NCI-H2081 (cell line): ENCODE measurements around the gene ARMH4.
A peak's percentile ranks its signal among the peaks of the same experiment; 100 is the strongest.

ENCODE experiments used
- DNase-seq, 2 experiments: peaks; one replicate each; lab custom pipeline; 2025; lab: John Stamatoyannopoulos, UW

Gene ARMH4

DNA sequence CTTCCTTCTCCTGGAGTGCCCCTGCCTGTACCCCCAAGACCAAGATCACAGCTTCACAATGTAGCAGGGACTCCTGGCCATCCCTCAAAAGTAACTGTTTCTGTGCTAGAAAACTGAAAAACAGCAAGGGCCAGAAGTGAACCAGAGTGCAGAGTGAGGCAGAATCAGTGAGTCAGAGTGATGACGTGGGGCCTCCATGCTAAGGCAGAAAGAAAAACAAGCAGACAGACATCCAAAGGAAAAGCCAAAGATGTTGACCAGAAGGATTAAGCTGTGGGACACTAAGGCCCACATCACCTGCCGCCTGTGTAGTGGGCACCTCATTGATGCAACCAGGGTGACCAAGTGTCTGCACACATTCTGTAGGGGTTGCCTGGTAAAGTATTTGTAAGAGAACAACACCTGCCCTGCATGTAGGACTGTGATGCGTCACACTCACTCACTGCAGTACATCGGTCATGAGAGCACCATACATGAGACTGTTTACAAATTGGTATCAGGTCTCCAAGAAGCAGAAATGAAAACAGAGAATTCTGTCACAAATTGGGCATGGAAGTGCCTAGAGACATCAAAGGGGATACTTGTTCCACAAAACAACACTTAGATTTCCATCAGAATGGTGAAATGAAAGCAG lies 51.2 kb downstream of the ARMH4 start:
- DNase-seq = no peak

DNA sequence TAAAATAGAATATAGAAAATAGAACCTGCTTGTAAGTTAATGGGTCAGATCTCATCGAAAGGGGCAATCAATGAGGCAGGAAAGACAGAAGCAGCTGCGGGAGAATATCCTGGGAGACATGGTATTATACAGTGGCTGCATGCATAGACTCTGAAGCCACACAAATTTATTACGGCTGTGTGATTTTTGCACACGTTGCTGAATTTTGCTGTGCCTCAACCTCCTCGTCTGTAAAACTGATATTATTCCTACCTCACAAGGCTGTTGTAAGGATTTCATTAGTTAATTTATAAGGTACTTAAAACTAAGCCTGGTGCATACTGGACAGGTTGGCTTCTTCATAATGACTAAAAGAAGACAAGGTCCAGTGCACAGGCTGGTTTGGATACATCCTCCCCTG lies 52.3 kb downstream of the ARMH4 start:
- no peak for DNase-seq

DNA sequence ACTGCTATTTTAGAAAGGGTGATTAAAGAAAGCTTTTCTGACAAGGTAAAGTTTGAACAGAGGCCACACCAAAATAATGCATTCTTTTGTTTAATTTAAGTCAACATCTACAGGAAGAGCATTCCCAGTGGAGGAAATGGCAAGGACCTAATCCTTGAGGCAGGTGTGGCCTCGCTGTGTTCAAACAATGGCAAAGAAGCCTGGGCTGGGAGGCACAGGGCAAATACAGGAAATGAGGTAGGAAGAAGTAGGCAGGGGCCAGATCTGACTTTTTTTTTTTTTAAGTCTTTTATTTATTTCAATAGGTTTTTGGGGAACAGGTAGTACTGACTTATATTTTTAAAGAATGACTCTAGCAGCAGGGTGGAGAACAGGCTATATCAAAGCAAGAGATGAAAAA lies 53.5 kb downstream of the ARMH4 start:
- peak; percentile 42 to 68 for DNase-seq

DNA sequence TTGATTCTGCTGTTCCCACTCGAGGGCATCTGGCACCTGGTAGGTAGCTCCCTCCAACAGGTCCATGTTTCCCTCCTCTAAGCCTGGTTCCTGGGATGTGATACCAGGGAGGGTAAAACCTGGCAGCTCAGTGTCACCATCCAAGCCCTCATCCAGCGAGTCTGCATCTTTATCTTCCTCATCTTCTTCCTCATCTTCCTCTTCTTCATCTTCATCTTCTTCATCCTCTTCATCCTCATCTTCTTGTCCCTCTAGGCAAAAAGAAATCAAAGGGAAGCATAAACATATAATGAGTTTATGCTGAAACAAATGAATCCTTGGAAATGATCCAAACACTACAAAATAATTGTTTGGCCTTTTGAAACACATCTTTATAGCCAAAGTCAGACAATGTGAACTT lies 55.3 kb downstream of the ARMH4 start:
- DNase-seq = no peak

DNA sequence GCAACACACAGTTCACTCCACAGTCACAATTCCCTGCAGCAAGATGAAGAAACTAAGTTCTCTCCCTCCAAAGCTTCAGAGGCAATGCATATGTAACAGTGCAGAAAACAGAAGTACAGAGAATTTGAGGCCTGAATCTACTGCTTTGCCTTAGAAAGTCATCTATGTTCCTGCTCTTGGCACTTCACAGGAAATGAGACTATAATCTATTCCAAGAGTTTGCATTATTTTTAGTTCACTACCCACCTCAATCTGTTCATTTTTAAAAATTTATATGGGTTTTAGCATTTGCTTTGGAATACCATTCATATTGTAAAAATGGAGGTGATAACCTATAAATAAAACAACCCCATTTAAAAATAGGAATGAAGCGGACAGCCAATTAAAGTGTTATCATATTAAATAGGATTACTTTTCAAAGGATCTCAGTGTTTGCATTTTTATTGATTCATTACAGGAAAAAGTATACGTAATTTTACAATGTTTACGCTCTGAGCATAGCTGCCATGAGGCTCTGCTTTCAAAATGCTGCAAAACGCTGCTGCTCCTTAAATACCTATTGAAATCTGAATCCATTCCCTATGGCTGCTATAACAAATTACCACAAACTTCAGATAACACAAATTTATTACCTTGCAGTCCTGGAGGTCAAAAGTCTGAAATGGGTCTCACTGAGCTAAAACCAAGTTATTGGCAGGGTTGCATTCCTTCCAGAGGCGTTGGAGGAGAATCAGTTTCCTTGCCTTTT lies 60.0 kb downstream of the ARMH4 start:
- DNase-seq = no peak

DNA sequence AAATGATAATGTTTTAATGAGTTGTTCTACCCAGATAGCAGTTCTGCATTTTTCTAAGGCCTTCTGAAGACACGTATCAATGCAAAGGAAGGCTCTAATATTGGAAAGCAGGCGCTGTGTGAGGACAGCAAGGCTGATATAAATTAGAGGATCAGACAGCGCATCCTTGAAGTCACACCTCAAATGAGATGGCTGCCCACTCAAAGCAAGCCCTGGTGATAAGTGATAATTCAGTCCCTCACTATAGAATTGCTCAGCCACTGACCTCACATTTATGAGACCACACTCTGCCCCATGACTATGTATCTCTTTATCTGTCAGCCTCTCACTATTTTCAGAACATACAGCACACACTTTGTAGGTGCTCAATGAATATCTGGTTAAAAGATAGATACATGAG lies 62.4 kb downstream of the ARMH4 start:
- no peak for DNase-seq

DNA sequence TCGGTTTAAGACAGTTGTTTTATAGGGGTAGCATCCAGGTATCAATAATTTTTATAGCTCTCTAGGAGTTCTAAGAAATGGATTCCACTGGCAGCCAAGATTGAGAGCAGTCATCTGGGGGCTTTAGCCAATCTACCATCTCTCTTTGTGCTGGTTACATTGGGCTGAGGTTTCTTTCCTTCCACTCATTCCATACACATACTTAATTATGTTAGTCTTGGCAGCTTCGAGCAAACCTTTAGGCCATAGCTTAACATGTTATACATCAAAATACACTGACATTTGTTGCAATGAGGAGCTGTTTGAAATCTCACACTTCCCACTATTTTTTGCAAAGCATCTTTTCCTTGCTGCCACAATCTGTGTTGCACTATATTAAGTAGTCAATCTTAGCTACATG lies 63.1 kb downstream of the ARMH4 start:
- DNase-seq = no peak

DNA sequence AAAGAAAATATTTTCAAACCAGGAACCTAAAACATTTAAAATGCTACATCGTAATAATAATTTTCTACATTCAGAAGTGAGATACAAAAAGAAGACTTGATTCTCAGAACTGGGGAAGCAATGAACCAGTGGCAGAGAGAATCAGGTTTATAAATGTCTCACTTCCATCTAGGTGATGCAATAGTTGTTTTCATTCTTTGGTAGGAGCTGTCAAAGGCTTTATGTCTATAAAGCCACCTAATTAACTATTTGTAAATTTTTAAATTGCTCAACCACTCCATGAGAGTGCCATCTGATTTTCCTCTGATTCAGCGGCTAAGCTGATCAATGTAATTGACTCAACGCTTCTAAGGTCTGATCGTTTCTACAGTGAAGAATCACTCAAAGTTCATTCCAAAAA lies 66.1 kb downstream of the ARMH4 start:
- DNase-seq = no peak

DNA sequence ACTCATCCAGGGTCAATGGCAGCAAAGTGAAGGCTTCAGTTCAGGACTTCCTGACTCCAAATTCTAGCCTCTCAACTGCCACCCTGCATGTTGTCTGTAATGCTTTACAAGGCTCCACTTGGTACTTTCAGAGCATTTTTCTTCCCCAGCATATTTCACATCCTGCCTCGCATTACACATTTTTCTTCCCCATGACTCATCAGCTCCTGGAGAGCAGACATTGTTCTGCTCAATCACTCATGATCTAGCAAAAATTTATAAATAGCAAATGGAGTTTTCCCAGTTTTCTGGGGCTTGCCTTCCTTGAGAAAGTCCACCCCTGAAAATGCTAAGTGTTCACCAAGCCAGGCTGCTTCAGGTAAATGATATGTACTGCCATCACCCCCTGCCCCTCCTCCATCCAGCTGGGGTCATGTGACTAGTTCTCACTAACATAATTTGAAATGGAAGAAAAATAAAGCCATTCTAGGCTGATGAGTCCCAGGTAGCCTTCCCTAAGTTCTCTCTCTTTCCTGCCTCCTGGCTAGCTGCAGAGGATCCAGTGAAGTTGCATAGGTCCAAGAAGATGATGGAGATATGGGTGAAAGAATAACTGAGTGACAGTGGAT lies 69.4 kb downstream of the ARMH4 start:
- no peak for DNase-seq

DNA sequence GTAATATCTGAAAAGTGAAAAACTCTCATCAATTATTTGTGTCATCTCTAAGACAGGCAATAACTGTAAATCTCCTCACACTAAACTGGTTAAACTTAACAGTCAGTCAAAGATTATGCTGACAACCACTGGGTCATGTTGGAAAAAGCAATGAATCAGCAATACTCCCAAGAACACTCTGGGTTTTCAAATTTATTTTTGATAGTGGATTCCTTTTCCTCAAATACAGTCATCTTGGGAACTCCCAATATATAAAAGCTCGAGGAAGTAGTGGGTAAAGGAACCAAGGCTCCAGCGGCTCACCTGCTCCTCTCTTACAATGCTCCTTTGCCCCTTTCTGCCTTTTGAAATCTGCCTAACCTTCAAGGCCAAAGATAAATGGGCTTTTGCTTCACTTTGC lies 70.0 kb downstream of the ARMH4 start:
- no peak for DNase-seq

DNA sequence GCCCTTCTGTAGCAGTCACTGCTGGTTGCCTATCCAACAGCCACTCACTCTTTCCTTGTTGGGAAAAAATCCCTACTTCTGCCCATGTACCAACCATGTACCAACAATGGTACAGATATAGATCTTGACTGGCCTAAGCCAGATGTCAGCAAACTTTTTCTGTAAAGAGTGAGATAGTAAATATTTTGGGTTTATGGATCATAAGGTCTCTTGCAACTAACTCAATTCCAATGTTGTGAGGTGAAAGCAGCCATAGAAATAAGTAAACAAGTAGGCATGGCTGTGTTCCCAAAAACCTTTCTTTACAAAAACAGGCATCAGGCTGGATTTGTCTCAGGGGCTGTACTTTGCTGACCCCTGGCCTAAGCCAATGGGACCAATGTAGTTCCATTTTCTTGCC lies 73.5 kb downstream of the ARMH4 start:
- no peak for DNase-seq

DNA sequence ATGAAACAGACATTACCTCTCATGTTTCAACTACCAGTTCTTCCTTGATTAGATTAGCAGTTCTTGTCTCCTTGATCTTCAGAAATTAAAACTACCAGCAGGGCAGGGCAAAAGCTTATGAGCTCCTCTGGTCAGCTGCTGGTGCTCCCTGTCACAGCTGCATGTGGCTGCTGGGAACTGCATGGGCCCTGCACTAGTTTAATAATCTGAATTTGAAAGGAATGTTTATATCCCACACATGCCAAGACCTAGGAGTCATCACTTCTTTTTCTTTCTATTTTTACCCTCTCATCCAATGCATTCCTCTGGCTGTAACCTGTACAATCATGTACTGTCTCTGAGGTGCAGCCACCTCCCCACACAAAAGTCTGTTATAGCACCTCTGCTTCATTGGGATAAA lies 73.9 kb downstream of the ARMH4 start:
- no peak for DNase-seq

DNA sequence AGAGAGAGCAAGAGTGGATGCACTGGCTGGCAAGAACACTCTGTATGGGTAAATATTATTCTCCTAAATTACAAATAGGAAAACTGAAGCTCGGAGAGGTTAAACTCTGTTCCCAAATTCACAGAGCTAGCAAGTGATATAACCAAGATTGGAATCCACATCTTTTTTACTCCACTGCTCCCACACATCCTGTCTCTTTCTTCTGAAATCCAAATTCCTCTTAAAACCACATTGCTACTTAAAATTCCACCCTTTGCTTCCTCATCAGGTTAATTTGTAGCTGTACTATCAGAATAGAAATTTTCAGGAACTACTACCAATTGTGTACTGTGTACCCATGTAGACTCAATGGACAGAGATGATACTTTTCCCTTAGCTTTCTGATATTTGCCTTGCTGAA lies 74.4 kb downstream of the ARMH4 start:
- DNase-seq = no peak

DNA sequence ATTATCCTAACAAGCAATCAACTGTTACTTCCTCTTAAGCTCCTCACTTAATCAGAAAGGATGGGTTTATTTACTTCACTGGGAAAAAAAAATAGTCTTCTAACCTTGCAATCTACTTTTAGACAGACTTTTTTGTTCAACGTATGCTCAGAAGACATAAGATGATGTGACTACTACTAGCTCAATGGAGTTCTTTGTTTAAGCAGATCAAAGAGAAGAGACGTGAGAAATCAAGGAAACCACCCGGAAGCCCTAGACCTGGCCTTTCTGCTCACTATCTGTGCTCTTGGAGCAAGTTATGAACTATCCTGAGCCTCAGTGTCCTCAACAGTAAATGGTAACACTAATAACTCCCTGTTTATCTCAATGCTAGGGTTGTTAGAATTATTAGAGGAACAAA lies 78.5 kb downstream of the ARMH4 start:
- DNase-seq = no peak

DNA sequence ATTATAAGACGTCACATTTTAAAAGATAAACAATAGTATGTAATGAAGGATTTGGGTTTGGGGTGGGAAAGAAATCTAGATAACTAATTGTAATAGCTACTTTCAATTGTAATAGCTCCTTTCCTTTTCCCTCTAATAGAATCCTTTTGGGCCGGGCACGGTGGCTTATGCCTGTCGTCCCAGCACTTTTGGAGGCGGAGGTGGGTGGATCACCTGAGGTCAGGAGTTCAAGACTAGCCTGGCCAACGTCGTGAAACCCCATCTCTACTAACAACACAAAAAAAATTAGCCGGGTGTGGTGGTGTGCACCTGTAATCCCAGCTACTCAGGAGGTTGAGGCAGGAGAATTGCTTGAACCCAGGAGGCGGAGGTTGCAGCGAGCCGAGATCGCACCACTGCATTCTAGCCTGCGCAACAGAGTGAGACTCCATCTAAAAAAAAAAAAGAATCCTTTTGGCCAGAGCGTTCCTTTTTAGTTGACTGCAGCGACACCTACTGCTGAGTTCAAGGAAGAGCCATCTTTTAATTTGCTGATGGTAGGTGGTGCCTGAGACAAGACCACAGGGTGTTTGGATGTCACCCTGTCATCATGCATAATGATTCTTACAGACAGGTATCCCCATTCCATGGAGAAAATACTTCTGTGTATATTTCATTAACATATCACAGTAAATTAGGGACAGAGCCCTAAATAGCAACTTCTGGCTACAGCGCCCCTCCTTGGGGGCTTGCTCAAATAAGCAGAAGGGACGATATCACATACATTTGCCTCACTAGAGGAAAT lies 79.5 kb downstream of the ARMH4 start:
- DNase-seq = peak; percentile 60 to 64

DNA sequence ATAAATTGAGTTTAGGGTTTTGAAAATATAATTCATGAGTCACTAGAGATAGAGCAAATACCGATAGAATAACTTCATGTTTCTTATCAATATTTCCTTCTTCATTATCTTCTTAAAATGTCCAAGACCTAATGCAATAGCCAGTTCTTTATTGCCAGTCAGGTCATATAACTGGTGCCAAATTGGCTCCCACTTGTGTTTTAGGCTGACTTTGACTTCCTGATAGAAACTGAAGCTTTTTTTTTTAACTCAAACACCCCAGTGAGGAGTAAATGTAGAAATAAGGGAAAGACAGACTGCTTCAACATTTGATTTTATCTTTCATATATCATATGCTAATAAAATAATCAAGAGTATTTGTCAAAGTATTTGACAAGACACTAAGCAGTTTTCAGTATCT lies 80.7 kb downstream of the ARMH4 start:
- no peak for DNase-seq

DNA sequence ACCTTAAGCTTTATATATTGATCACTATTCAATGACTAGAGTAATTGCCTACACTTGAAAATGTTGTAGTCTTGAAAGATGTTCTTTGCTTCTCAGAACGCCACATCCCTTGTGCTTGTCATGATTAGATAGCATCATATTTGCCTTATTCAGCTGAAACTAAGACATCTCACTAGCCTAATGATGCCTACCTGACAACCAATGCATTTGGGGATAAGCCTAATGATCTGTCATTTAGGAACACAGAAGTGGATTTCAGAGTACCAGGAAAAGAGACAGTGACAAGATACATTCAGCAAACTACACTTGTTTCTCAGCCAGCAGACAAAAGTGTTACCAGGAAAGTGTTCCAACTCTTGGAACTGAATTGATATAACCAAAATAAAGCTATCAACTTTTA lies 83.7 kb downstream of the ARMH4 start:
- no peak for DNase-seq

DNA sequence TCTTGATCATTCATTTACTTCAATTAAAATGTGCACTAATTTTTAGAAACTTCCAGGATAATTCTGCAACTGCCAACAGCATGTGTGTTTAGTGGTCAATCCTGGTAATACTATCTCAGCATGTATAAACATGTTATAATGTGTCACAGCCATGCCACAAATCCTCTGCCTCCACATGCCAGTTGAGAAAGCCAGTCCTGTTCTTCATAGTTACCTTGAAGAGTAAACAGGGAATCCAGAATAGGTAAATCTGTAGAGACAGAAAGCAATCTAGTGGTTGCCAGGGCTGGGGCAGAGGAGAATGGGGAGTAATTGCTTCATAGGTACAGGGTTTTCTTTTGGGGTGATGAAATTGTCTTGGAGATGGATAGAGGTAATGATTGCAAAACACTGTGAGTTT lies 85.9 kb downstream of the ARMH4 start:
- DNase-seq = no peak

DNA sequence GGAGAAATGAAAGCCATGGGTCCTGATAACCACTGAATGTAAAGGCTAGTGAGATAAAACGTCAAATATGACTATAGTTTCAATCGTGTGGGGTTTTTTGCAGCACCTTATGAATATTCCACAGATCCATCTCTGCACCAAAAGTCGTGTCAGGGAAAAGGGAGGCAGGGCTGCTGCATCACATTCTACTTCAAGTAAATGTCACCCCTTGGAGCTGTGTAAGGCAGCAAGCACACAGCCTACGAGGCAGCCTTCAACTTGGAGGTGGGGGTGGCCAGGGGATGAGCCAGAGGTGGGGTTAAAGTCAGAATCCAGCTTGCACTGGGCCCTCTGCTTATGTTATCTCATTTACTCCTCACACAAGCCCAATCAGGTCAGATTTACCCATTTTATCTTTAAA lies 90.4 kb downstream of the ARMH4 start:
- no peak for DNase-seq

DNA sequence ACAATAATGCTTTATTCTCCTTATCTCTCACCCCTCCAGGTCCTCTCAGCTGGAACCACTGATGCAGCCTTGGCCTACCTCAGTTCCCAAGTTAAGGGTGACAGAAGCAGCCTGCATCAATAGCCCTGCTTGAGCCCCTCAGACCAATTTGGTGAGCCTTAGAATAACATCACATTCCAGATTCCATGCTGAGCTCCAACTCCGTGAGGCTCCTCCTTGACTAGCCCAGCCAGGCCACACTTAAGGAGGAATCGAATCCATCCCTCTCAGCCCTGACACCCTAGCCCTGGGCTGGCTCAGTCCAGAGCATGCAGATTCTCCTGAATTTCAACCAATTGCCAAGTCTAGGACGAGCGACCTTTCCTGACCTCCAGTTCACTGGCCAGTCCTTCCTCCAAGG lies 91.1 kb downstream of the ARMH4 start:
- DNase-seq = no peak

DNA sequence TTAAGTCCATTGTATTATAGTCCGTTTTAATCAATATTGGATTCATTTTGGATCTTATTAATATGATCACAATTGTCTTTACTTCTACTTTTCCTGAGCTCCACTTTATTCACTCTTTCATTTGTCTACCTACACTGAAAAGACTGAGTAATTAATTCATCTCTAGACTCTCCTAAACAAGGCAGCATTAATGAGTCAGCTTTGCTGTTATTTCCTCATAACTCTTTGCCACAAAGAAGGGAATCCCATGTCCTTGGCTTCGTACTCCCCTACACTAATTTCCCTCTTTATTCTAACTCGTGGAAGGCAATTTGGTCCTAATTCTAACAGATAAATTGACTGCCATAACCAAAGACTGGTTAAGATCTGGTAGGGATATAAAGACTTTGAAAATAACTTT lies 91.9 kb downstream of the ARMH4 start:
- no peak for DNase-seq

DNA sequence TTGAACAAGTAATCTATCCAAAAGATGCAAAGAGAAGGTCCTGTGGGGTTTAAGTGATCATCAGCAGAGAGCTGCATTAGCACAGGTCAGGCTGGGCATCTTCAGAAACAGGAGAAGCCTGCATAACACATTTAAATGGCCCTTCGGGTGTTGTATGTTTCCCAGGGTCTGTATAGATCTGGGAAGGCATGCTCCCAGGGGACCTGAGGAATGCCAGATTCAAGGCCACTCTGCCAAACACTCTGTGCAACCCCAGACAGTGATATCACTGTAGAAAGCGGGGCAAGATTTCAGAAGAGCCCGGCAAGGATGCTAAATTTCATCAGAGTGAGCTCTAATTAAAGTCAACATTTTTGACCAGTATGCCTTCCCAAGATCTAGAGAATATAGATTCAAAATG lies 92.9 kb downstream of the ARMH4 start:
- no peak for DNase-seq

DNA sequence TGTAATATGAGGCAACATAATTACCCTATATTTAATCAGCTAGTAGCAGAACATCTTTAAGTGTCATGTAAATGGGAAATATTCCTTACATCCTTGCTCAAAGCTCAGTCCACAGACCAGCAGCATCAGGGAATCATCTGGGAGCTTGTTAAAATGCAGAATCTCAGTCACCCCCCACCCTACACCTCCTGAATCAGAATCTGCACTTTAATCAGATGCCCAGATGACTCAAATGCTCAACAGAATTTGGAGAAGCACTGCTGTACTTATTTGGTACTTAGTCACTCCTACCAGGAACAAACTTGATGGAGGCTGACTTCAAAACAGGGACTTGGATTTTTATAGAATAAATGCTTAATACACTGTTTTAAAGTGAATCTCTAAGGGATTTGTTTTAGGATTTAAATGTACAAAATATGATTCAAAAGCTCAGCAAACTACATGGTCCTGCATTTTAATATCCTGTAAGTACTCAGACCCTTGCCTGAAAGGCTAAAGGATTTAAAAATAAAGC lies 96.5 kb downstream of the ARMH4 start:
- DNase-seq = no peak
